IPS-18a (cell line): ENCODE data around the gene UCK1.

Source experiments
- H3K27ac ChIP-seq: one replicate; pipeline ENCODE4 v1.5.1; 2013; ENCODE audit warnings: low read length
- H3K27me3 ChIP-seq: one replicate; pipeline ENCODE4 v1.6.1; 2013; ENCODE audit warnings: mild to moderate bottlenecking, low read length; ENCODE audit not compliant: control insufficient read depth, insufficient read depth
- H3K36me3 ChIP-seq: one replicate; pipeline ENCODE4 v1.6.1; 2013; ENCODE audit warnings: low read depth, low read length; ENCODE audit not compliant: control insufficient read depth
- H3K4me1 ChIP-seq: one replicate; pipeline ENCODE4 v1.6.1; 2013; ENCODE audit warnings: low read depth, low read length; ENCODE audit not compliant: control insufficient read depth
- H3K4me3 ChIP-seq: one replicate; pipeline ENCODE4 v1.5.1; 2013; ENCODE audit warnings: low read length
- H3K9ac ChIP-seq: one replicate; pipeline ENCODE4 v1.6.1; 2013; ENCODE audit warnings: mild to moderate bottlenecking, low read length, moderate library complexity
- H3K9me3 ChIP-seq: one replicate; pipeline ENCODE4 v1.6.1; 2013; ENCODE audit warnings: low read depth, low read length; ENCODE audit not compliant: control insufficient read depth

Gene UCK1

GRCh38 chr9:131530920-131531832 is at the start of gene UCK1:
Gene UCK1, minus strand, starts transcription at chr9:131531263. Its CDS starts 89 bp downstream, at chr9:131531174.
- peaks cover 27% of the 10 kb centered on the region for H3K36me3 ChIP-seq
- no peaks in the 10 kb centered on the region for H3K9me3 ChIP-seq
- H3K27ac ChIP-seq, result no peak within 1 kb of the TSS
- peak within 1 kb of the TSS; percentile 65 for H3K9ac ChIP-seq
- peaks cover 4% of the 10 kb centered on the region for H3K4me1 ChIP-seq
- H3K27me3 ChIP-seq, result no peaks in the 10 kb centered on the region
- peak within 1 kb of the TSS; percentile 88 for H3K4me3 ChIP-seq

GRCh38 chr9:131580358-131580757 is 49.3 kb upstream of the UCK1 start:
- H3K9ac ChIP-seq, result no peak overlapping the region
- H3K9me3 ChIP-seq, result no peaks in the 10 kb centered on the region
- H3K27ac ChIP-seq, result no peak overlapping the region
- H3K4me3 ChIP-seq, result no peak overlapping the region
- H3K36me3 ChIP-seq, result peaks cover 2% of the 10 kb centered on the region
- H3K4me1 ChIP-seq, result no peaks in the 10 kb centered on the region
- H3K27me3 ChIP-seq, result no peaks in the 10 kb centered on the region

GRCh38 chr9:131579789-131580211 is 48.7 kb upstream of the UCK1 start:
- Histone ChIP-seq H3K9me3 (no peaks in the 10 kb centered on the region), H3K36me3 (peaks cover 2% of the 10 kb centered on the region), H3K4me3 (no peak overlapping the region), H3K4me1 (no peaks in the 10 kb centered on the region), H3K9ac (no peak overlapping the region), H3K27ac (no peak overlapping the region), H3K27me3 (no peaks in the 10 kb centered on the region)

GRCh38 chr9:131578731-131579504 is 47.9 kb upstream of the UCK1 start:
- Histone ChIP-seq H3K4me1 (no peaks in the 10 kb centered on the region), H3K9me3 (no peaks in the 10 kb centered on the region), H3K27me3 (no peaks in the 10 kb centered on the region), H3K27ac (no peak overlapping the region), H3K4me3 (no peak overlapping the region), H3K36me3 (peaks cover 2% of the 10 kb centered on the region), H3K9ac (no peak overlapping the region)

- H3K4me3 ChIP-seq, result no peak overlapping the region
- no peaks in the 10 kb centered on the region for H3K27me3 ChIP-seq
- H3K4me1 ChIP-seq, result no peaks in the 10 kb centered on the region
- H3K27ac ChIP-seq, result no peak overlapping the region
- peaks cover 2% of the 10 kb centered on the region for H3K36me3 ChIP-seq
- no peak overlapping the region for H3K9ac ChIP-seq
- no peaks in the 10 kb centered on the region for H3K9me3 ChIP-seq
Measured at GRCh38 chr9:131578021-131578420, 47.0 kb upstream of the UCK1 start.

- peaks cover 2% of the 10 kb centered on the region for H3K36me3 ChIP-seq
- H3K27ac ChIP-seq, result no peak overlapping the region
- H3K9me3 ChIP-seq, result no peaks in the 10 kb centered on the region
- no peaks in the 10 kb centered on the region for H3K27me3 ChIP-seq
- no peak overlapping the region for H3K4me3 ChIP-seq
- H3K4me1 ChIP-seq, result no peaks in the 10 kb centered on the region
- no peak overlapping the region for H3K9ac ChIP-seq
Measured at GRCh38 chr9:131577005-131578000, 46.2 kb upstream of the UCK1 start.

- peaks cover 2% of the 10 kb centered on the region for H3K36me3 ChIP-seq
- no peaks in the 10 kb centered on the region for H3K4me1 ChIP-seq
Measured at GRCh38 chr9:131575946-131576853, 45.1 kb upstream of the UCK1 start.

GRCh38 chr9:131574730-131575640 is 43.9 kb upstream of the UCK1 start:
- Histone ChIP-seq H3K36me3 (peaks cover 2% of the 10 kb centered on the region), H3K9ac (no peak overlapping the region), H3K4me3 (no peak overlapping the region), H3K4me1 (no peaks in the 10 kb centered on the region), H3K27me3 (no peaks in the 10 kb centered on the region), H3K9me3 (no peaks in the 10 kb centered on the region), H3K27ac (no peak overlapping the region)

More at GRCh38 chr9:131575946-131576853, 45.1 kb upstream of the UCK1 start:
- no peak overlapping the region for H3K4me3 ChIP-seq
- no peaks in the 10 kb centered on the region for H3K27me3 ChIP-seq
- H3K27ac ChIP-seq, result no peak overlapping the region
- H3K9ac ChIP-seq, result no peak overlapping the region
- H3K9me3 ChIP-seq, result no peaks in the 10 kb centered on the region

- Histone ChIP-seq H3K4me1 (no peaks in the 10 kb centered on the region), H3K27me3 (no peaks in the 10 kb centered on the region), H3K9ac (no peak overlapping the region), H3K4me3 (no peak overlapping the region), H3K36me3 (no peaks in the 10 kb centered on the region), H3K9me3 (no peaks in the 10 kb centered on the region), H3K27ac (no peak overlapping the region)
Measured at GRCh38 chr9:131567910-131568309, 36.8 kb upstream of the UCK1 start.
